GM21825 (cell line): Measurements from ENCODE around the gene THBS3.
"Not testable (repeated sequence)": the region's sequence is repeated elsewhere in the genome, so short reads cannot be mapped to it uniquely, and the experiment has no call there.

ENCODE experiments used
- ATAC-seq: cut with Tn5 transposase; IDR thresholded peaks from one replicate; pipeline ENCODE4 v1.9.1; 2021; ENCODE audit warnings: mild to moderate bottlenecking, moderate library complexity; ENCODE audit not compliant: unreplicated experiment

THBS3 gene

GRCh38 chr1:155160128-155160527, 47.6 kb downstream of the THBS3 start:
- no peak for ATAC-seq

GRCh38 chr1:155158991-155159390, 48.7 kb downstream of the THBS3 start:
- ATAC-seq = no peak

- ATAC-seq = not testable (repeated sequence)
These were observed 51.6 kb downstream of the THBS3 start for GRCh38 chr1:155155996-155156643.
